ENCODE results near the gene ADARB2. TPM values are rescaled to one million over a fixed set of nuclear protein-coding genes. Genes with fewer than 3 reads are reported as not detected.

Gene ADARB2
- total RNA-seq, 2 donors from 2014 or later, result 1.1 to 1.8 TPM

- H3K9ac ChIP-seq (ENCODE audit: extremely low read depth, low read length, poor library complexity, severe bottlenecking), result no peak overlapping the region
- TF ChIP-seq CTCF (conservative IDR thresholded peaks at IDR 0.05), result no peak
- Mint-ChIP-seq H3K4me1 (no peaks in the 10 kb centered on the region), H3K27ac (no peak overlapping the region), H3K9me3 (no peaks in the 10 kb centered on the region), H3K27me3 (ENCODE audit: insufficient read depth) (no peaks in the 10 kb centered on the region), H3K36me3 (ENCODE audit: low read depth) (no peaks in the 10 kb centered on the region), H3K4me3 (no peak overlapping the region)
- DNase-seq, result no peak
- no peak overlapping the region for H3K27ac ChIP-seq (ENCODE audit: low read depth, low read length)
- no peaks in the 10 kb centered on the region for H3K36me3 ChIP-seq (ENCODE audit: control insufficient read depth, insufficient read depth, low read length)
- no peaks in the 10 kb centered on the region for H3K4me1 ChIP-seq (ENCODE audit: control insufficient read depth, insufficient read depth, low read length)
- H3K9me3 ChIP-seq (ENCODE audit: control insufficient read depth, low read length), result no peaks in the 10 kb centered on the region
- H3K27me3 ChIP-seq (ENCODE audit: control insufficient read depth, insufficient read depth, low read length, poor library complexity, severe bottlenecking), result no peaks in the 10 kb centered on the region
- no peak overlapping the region for H3K4me3 ChIP-seq (ENCODE audit: low read length)
- WGBS, 2 experiments (ENCODE audit: insufficient coverage in 1 of 2, insufficient read length in 1 of 2), result 94 to 97% methylated on average over 18 to 21 of the region's 21 CpGs
Observed at GRCh38 chr10:1542941-1543340, 194.4 kb downstream of the ADARB2 start.

GRCh38 chr10:1540144-1540543, 197.2 kb downstream of the ADARB2 start:
- H3K36me3 Mint-ChIP-seq (ENCODE audit: low read depth), result no peaks in the 10 kb centered on the region
- H3K9me3 Mint-ChIP-seq, result no peaks in the 10 kb centered on the region
- no peak overlapping the region for H3K4me3 Mint-ChIP-seq
- no peak overlapping the region for H3K9ac ChIP-seq (ENCODE audit: extremely low read depth, low read length, poor library complexity, severe bottlenecking)
- WGBS, 2 experiments (ENCODE audit: insufficient coverage in 1 of 2, insufficient read length in 1 of 2), result 83 to 94% methylated on average over 5 to 12 of the region's 14 CpGs
- no peak overlapping the region for H3K27ac Mint-ChIP-seq
- H3K4me3 ChIP-seq (ENCODE audit: low read length), result no peak overlapping the region
- no peak for TF ChIP-seq CTCF (conservative IDR thresholded peaks at IDR 0.05)
- H3K27me3 ChIP-seq (ENCODE audit: control insufficient read depth, insufficient read depth, low read length, poor library complexity, severe bottlenecking), result no peaks in the 10 kb centered on the region
- no peak overlapping the region for H3K27ac ChIP-seq (ENCODE audit: low read depth, low read length)
- no peaks in the 10 kb centered on the region for H3K27me3 Mint-ChIP-seq (ENCODE audit: insufficient read depth)
- no peaks in the 10 kb centered on the region for H3K9me3 ChIP-seq (ENCODE audit: control insufficient read depth, low read length)
- no peaks in the 10 kb centered on the region for H3K36me3 ChIP-seq (ENCODE audit: control insufficient read depth, insufficient read depth, low read length)
- DNase-seq, result no peak
- no peaks in the 10 kb centered on the region for H3K4me1 ChIP-seq (ENCODE audit: control insufficient read depth, insufficient read depth, low read length)
- H3K4me1 Mint-ChIP-seq, result no peaks in the 10 kb centered on the region

GRCh38 chr10:1539216-1539615, 198.1 kb downstream of the ADARB2 start:
- H3K27me3 Mint-ChIP-seq (ENCODE audit: insufficient read depth), result no peaks in the 10 kb centered on the region
- WGBS, 2 experiments (ENCODE audit: insufficient coverage in 1 of 2, insufficient read length in 1 of 2), result 89 to 91% methylated on average over 5 of the region's 5 CpGs

More at GRCh38 chr10:1539216-1539615, 198.1 kb downstream of the ADARB2 start:
- Mint-ChIP-seq H3K27ac (no peak overlapping the region), H3K36me3 (ENCODE audit: low read depth) (no peaks in the 10 kb centered on the region), H3K4me3 (no peak overlapping the region), H3K4me1 (no peaks in the 10 kb centered on the region), H3K9me3 (no peaks in the 10 kb centered on the region)
- DNase-seq, result no peak
- Histone ChIP-seq H3K9me3 (ENCODE audit: control insufficient read depth, low read length) (no peaks in the 10 kb centered on the region), H3K27me3 (ENCODE audit: control insufficient read depth, insufficient read depth, low read length, poor library complexity, severe bottlenecking) (no peaks in the 10 kb centered on the region), H3K9ac (ENCODE audit: extremely low read depth, low read length, poor library complexity, severe bottlenecking) (no peak overlapping the region), H3K4me1 (ENCODE audit: control insufficient read depth, insufficient read depth, low read length) (no peaks in the 10 kb centered on the region), H3K4me3 (ENCODE audit: low read length) (no peak overlapping the region), H3K36me3 (ENCODE audit: control insufficient read depth, insufficient read depth, low read length) (no peaks in the 10 kb centered on the region), H3K27ac (ENCODE audit: low read depth, low read length) (no peak overlapping the region)
- no peak for TF ChIP-seq CTCF (conservative IDR thresholded peaks at IDR 0.05)
